ENCODE results near the gene PLXNB2. TPM values are rescaled to one million over a fixed set of nuclear protein-coding genes. Genes with fewer than 3 reads are reported as not detected.

The PLXNB2 gene, protein sequence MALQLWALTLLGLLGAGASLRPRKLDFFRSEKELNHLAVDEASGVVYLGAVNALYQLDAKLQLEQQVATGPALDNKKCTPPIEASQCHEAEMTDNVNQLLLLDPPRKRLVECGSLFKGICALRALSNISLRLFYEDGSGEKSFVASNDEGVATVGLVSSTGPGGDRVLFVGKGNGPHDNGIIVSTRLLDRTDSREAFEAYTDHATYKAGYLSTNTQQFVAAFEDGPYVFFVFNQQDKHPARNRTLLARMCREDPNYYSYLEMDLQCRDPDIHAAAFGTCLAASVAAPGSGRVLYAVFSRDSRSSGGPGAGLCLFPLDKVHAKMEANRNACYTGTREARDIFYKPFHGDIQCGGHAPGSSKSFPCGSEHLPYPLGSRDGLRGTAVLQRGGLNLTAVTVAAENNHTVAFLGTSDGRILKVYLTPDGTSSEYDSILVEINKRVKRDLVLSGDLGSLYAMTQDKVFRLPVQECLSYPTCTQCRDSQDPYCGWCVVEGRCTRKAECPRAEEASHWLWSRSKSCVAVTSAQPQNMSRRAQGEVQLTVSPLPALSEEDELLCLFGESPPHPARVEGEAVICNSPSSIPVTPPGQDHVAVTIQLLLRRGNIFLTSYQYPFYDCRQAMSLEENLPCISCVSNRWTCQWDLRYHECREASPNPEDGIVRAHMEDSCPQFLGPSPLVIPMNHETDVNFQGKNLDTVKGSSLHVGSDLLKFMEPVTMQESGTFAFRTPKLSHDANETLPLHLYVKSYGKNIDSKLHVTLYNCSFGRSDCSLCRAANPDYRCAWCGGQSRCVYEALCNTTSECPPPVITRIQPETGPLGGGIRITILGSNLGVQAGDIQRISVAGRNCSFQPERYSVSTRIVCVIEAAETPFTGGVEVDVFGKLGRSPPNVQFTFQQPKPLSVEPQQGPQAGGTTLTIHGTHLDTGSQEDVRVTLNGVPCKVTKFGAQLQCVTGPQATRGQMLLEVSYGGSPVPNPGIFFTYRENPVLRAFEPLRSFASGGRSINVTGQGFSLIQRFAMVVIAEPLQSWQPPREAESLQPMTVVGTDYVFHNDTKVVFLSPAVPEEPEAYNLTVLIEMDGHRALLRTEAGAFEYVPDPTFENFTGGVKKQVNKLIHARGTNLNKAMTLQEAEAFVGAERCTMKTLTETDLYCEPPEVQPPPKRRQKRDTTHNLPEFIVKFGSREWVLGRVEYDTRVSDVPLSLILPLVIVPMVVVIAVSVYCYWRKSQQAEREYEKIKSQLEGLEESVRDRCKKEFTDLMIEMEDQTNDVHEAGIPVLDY (N-terminal part only)
- total RNA-seq: 256 TPM
- long read RNA-seq, full-length matches to known transcripts: 7 of 258 reads
- long read RNA-seq, partial matches to known transcripts: 224 of 258 reads
- long read RNA-seq, other reads (novel, unspliced or antisense): 27 of 258 reads

DNA sequence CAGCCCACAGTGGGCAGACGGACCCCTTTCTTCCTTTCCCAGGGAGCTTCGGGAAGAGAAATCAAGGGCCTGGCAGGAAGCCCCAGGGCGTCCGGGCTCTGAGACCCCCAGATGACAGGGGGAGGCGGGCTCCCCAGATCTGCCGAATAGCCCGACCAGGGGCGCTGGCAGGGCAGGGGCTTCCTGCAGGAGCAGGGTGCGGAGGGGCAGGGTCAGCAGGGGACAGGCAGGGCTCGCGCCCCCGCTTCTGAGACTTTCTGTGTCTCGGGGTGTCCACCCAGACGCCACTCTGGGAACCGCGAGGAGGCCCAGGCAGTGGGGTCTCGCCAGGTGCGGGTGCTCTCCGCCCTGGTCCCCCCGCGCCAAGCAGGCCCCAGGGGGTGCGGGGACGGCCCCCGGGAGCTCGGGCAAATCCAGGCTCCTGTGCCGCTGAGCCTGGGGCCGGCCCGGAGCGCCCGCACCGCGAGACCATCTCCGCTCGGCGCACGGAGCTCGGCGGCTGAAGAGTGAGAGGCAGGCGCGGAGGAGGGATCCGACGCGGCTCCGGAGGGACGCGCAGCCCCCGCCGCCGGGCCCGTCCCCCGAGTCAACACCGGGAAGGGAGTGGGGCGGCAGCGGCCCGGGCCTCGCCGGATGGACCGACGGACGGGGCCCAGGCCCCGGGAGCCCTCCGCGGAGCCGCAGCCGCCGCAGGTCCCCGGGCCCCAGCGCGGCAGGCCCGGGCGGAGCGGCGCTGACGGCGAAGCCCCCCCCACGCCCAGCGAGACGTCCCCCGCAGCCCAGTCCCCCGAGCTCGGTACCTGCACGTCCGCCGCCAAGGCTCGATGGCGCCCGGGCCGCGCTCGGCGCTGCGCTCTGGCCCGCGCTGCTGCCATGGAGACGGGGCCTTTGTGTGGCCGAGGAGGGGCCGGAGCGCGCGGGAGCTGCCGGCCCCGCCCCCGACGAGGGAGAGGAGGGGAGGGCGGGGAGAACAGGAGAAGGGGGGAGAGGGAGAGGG, at the start of gene PLXNB2:
Gene PLXNB2 (minus strand): TSS at position 894 of the 997 bp plus-strand sequence. CDS start 17,062 bp downstream, outside the sequence.
- intact Hi-C loops (cut with DNase I): no loop called here
- TF ChIP-seq CTCF (IDR thresholded peaks at IDR 0.05): no peak
- H3K4me3 ChIP-seq: peak within 1 kb of the TSS; percentile 87
- H3K36me3 ChIP-seq: peaks cover 4% of the 10 kb centered on the region
- H3K27me3 ChIP-seq (ENCODE audit: low read depth): no peaks in the 10 kb centered on the region
- H3K4me1 ChIP-seq: peaks cover 69% of the 10 kb centered on the region
- DNase-seq (peak; percentile 89), ATAC-seq (peak; percentile 57 to 61)
- no peaks in the 10 kb centered on the region for H3K9me3 ChIP-seq
- H3K27ac ChIP-seq: peak within 1 kb of the TSS; percentile 93

DNA sequence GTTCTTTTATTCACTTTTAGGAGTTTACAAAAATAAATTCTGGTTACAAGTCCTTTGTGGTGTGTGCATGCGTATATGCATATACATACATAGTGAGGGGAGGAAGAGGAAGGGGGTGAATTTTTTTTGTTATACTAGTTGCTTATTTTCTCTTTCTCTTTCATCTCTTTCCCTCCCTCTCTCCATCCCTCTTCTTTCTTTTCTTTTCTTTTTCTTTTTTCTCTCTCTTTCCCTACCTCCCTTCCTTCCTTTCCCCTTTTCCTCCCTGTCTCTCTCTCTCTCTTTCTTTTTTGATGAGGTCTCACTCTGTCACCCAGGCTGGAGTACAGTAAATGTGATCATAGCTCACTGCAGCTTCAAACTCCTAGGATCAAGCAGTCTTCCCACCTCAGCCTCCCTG, 49.8 kb upstream of the PLXNB2 start:
- intact Hi-C loops (cut with DNase I): no loop called here

GRCh38 chr22:50356186-50356585, 48.7 kb upstream of the PLXNB2 start:
- DNase-seq: no peak
- intact Hi-C loops (cut with DNase I): no loop called here
- TF ChIP-seq CTCF (IDR thresholded peaks at IDR 0.05): no peak
- Histone ChIP-seq H3K36me3 (peaks cover 32% of the 10 kb centered on the region), H3K9me3 (no peaks in the 10 kb centered on the region), H3K27ac (no peak overlapping the region), H3K4me1 (no peaks in the 10 kb centered on the region), H3K27me3 (ENCODE audit: low read depth) (no peaks in the 10 kb centered on the region), H3K4me3 (no peak overlapping the region)
- no peak for ATAC-seq

More for the DNA sequence above, 49.8 kb upstream of the PLXNB2 start:
- no peak for DNase-seq
- no peak for TF ChIP-seq CTCF (IDR thresholded peaks at IDR 0.05)
- ATAC-seq: no peak
- no peak overlapping the region for H3K4me3 ChIP-seq
- no peak overlapping the region for H3K27ac ChIP-seq
- peaks cover 7% of the 10 kb centered on the region for H3K4me1 ChIP-seq
- no peaks in the 10 kb centered on the region for H3K9me3 ChIP-seq
- H3K36me3 ChIP-seq: peaks cover 24% of the 10 kb centered on the region
- no peaks in the 10 kb centered on the region for H3K27me3 ChIP-seq (ENCODE audit: low read depth)

DNA sequence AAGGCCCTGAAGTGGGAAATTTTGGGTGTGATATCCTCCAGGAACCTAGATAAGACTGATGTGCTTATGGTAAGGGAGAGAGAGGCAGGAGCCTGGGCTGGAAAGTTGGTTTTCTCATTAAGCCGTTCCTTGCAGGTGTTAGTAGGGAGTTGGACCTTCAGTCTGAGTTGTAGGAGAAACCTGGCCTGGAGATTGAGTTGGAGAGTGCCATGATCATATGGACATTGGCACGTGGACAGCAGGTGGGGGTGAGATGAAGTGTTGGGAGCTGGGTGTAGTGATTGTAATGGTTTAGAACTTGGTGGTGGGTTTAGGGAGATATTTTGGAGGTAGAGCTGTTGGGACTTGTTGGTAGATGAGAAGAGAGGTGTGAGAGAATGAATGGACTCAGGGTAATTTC, 40.6 kb upstream of the PLXNB2 start:
- Histone ChIP-seq H3K27ac (no peak overlapping the region), H3K27me3 (ENCODE audit: low read depth) (no peaks in the 10 kb centered on the region), H3K9me3 (no peaks in the 10 kb centered on the region), H3K4me3 (no peak overlapping the region), H3K36me3 (peaks cover 18% of the 10 kb centered on the region), H3K4me1 (no peaks in the 10 kb centered on the region)
- peak in 1 of 2 donors; percentile 11 for ATAC-seq
- intact Hi-C loops (cut with DNase I): no loop called here
- no peak for DNase-seq
- TF ChIP-seq CTCF (IDR thresholded peaks at IDR 0.05): no peak
